ENCODE measurements around the gene TRIOBP.

The TRIOBP gene

GRCh38 chr22:37731804-37732471 is 35.1 kb downstream of the TRIOBP start:
- DNase-seq, result no peak

GRCh38 chr22:37732699-37733607 is 36.1 kb downstream of the TRIOBP start:
- DNase-seq, result no peak

GRCh38 chr22:37733625-37734401 is 37.0 kb downstream of the TRIOBP start:
- no peak for DNase-seq

- DNase-seq, result no peak
Observed at GRCh38 chr22:37734402-37734700, 37.5 kb downstream of the TRIOBP start.

- no peak for DNase-seq
Observed at GRCh38 chr22:37734964-37735451, 38.2 kb downstream of the TRIOBP start.

- no peak for DNase-seq
Observed at GRCh38 chr22:37739035-37739434, 42.2 kb downstream of the TRIOBP start.

- DNase-seq, result no peak
Observed at GRCh38 chr22:37739611-37740049, 42.8 kb downstream of the TRIOBP start.

- no peak for DNase-seq
Observed at GRCh38 chr22:37740455-37741311, 43.8 kb downstream of the TRIOBP start.

GRCh38 chr22:37741312-37741795 is 44.5 kb downstream of the TRIOBP start:
- DNase-seq, result no peak

- no peak for DNase-seq
Observed at GRCh38 chr22:37742376-37743171, 45.7 kb downstream of the TRIOBP start.

- no peak for DNase-seq
Observed at GRCh38 chr22:37744589-37744988, 47.7 kb downstream of the TRIOBP start.

- peak; percentile 90 for DNase-seq
Observed at GRCh38 chr22:37745548-37746365, 48.9 kb downstream of the TRIOBP start.

GRCh38 chr22:37746366-37747079 is 49.7 kb downstream of the TRIOBP start:
- DNase-seq, result no peak

- no peak for DNase-seq
Observed at GRCh38 chr22:37747080-37747714, 50.3 kb downstream of the TRIOBP start.

- no peak for DNase-seq
Observed at GRCh38 chr22:37747715-37748100, 50.9 kb downstream of the TRIOBP start.

GRCh38 chr22:37748659-37749058 is 51.8 kb downstream of the TRIOBP start:
- DNase-seq, result no peak

- DNase-seq, result no peak
Observed at GRCh38 chr22:37749226-37749625, 52.4 kb downstream of the TRIOBP start.

GRCh38 chr22:37749831-37750595 is 53.2 kb downstream of the TRIOBP start:
- DNase-seq, result no peak

All from activated naive CD4-positive, alpha-beta T cell treated with anti-CD3 and anti-CD28 coated beads, Interleukin-2, amount 50 U/mL, for 16 hours (primary cell).